Stimulated activated CD8-positive, alpha-beta memory T cell treated with anti-CD3 and anti-CD28 coated beads, Interleukin-2, amount 100 ng/mL, for 1 hour (primary cell): ENCODE measurements around the gene VAPB.

Experiments
- DNase-seq, 2 donors: peaks; one replicate each; pipeline ENCODE4 v3.0.0-alpha.2; 2020; ENCODE audit warnings: low read depth in 2 of 2

VAPB gene

DNA sequence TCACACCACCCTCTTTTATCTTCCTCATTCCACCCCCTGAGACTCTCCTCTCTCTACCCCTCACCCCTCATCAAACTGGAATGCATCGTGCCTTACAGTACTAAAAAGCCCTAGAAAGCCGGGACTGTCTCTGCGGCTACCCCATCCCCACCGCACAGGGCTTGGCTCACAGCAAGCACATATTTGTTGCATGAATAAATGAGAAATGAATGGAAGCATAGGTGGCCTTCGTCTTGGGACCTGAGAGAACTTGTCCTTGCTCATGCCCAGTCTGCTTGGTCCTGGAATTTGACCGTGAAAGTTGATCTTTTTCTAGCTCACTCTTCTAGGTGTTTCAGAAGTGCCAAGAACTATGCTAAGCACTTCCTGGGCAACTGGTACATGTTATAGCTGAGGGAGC is 72.9 kb downstream of the VAPB start:
- DNase-seq: no peak

- DNase-seq: no peak
Observed at GRCh38 chr20:58463256-58463655, 74.2 kb downstream of the VAPB start.

- no peak for DNase-seq
Observed at GRCh38 chr20:58464838-58465237, 75.8 kb downstream of the VAPB start.

GRCh38 chr20:58466095-58466708 is 77.2 kb downstream of the VAPB start:
- DNase-seq: no peak

DNA sequence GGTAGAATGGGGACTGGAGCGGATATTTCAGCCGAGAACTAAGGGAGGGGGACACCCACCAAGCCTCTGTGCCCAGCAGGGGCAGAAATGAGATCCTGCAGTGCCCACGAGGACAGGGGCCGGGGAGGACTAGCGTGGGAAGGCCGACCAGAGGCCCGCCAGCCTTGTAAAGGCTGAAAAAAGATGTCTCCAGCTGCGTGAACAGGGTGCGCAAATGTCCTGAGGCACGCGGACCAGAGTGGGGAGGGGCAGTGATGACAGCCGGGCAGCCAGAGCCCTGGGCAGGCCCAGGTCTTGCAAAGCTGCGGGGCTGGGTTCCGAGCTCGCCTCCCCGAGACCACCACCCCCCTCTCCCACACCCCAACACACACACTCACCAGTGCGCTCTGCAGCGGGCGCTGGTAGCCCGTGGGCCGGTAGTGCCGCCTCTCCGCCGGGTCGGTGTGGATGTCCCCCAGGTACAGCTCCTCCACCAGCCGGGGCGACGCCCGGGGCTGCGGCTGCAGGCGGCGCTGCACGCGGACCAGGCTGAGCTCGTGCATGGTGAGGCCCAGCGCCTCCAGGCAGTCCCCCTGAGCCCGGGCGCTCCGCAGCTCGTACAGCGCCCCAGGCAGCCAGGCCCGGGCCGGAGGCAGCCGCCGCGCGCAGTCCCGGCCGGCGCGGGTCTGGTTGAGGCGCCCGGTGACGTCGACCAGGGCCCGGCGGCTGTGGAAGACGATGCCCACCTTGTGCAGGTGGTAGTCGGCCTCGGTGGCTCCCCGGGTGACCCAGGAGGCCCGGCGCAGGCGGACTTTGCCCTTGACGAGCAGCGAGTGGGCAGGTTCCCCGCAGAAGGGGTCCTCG is 77.9 kb downstream of the VAPB start:
- no peak for DNase-seq

DNA sequence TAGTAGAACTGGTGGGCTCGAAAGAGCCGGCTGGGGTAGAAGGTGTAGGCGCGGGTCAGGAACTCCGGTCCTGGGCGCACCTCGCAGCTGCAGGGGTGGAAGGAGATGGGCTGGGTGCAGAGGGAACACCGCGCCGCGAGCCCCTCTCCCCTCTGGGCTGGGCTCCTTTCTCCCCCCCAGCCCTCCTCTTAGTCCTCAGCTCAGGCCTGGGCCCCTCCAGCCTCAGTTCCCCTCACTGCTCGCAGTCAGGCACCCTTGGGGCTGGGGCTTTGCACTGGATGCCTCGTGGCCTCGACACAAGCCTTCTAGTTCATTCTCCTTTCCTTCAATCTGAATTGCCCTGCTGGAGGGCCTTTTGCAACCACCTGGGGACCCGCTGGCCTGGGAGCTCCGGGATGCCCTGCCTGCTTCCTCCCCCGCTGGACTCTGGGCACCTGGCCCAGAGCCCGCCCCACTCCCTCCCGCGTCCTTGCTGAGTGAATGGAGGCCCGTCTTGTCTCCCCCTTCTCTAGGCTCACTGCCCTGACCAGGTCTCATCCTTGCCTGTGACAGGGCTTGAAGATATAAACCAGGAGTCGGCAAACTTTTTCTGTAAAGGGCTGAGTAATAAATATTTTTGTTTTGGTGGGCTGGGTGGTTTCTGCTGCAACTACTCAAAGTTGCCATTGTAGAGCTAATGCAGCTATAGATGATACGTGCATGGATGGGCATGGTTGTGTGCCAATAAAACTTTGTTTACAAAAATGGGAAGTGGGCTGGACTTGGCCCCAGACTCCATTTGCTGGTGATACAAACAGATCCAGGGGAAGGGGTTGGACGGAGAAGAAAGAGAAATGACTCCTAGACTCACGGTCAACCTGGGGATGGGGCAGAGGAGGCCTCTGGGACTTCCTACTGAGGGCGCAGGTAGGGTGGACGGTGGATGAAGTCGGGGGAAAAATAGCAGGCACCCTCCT is 78.8 kb downstream of the VAPB start:
- no peak for DNase-seq

GRCh38 chr20:58469616-58470015 is 80.6 kb downstream of the VAPB start:
- DNase-seq: no peak

- no peak for DNase-seq
Observed at GRCh38 chr20:58470336-58471192, 81.5 kb downstream of the VAPB start.

GRCh38 chr20:58471193-58472164 is 82.5 kb downstream of the VAPB start:
- no peak for DNase-seq

DNA sequence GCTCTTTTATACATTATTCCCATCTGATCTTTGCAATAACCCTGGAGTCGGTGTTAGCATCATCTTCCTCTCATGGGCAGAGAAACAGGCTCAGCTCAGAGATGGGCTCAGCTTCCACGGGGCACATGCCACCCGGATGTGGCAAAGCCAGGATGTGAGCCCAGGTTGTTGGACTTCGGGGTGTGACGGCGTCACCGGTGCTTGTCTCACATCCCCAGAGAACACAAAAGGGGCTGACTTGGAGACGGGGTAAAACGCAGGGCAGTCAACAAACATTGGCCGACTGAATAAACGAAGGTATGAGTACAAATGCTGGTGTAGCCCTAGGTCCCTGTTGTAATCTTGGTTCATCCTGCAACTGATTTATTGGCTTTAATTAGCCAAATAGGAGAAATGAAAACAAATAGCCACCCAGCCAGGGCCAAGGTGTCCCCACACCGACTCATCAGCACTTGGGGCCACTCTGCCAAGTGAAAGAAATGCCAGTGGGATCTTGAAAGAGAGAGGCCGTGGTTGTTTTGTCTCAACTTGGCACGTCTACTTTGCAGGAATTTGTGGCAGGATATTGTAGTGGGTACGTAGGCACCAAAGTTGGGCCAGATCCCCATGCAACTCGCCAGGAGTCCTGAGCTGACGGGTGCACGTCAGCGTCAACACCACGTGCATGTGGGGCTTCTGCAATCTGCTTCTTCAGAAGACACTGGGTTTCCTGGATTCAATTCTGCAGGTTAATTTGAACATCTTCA is 83.4 kb downstream of the VAPB start:
- no peak for DNase-seq

DNA sequence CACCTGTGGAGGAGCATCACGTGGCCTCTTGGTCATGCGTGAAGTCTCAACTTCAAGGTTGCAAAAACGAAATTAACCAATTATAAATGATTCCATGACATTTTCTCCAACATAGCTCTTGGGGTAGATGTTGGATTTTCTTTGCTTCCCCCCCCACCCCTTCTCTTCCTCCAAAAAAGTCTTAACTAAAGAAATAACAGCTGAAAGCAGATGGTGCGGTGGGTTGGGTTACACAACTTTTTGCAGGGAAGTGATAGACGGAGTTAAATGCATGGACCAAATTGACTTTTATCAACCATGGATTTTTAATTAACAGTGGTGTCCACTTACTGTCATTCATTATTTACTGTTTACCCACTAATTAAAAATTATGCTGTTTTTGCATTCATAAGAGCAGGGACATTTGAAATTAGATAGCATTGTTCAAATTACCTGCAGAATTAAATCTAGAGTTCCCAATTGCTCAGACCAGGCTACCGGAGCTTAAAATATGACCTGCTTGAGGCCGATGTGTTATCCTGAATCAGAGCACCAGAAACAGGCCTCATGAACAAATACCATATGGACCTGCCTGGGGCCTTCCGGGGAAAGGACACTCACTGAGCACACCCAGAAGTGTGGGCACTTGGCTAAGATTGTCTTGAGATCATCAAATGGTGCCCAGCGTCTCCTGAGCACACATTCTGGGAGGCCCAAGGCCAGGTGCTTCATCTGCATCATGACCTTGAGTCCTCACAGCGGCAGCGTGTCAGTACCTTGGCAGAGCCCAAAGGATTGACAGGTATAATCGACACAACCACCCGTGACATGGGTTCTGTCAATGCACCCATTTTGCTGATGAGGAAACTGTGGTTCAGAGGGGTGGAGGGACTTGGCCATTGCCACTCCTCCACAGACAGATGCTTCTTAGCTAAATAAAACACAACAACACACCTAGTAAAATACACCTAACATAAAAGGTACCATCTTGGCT is 84.7 kb downstream of the VAPB start:
- DNase-seq: no peak

DNA sequence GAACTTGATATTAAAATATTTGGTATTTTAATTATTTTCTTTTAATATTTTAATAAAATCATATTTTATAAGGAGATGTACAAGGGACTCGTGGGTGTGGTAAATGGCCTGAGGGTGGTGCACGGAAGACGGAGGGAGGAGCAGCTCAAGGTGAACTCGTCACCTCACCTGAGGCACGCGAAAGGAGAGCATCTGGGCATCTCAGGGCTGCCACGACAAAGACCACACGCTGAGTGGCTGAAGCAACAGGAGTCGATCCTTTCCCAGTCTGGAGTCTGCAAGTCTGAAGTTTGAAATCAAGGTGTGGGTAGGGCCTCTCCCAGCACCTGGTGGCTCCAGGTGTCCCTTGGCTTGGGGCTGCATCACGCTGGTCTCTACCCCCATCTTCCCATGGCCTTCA is 86.4 kb downstream of the VAPB start:
- no peak for DNase-seq

GRCh38 chr20:58478141-58478805 is 89.2 kb downstream of the VAPB start:
- no peak for DNase-seq

DNA sequence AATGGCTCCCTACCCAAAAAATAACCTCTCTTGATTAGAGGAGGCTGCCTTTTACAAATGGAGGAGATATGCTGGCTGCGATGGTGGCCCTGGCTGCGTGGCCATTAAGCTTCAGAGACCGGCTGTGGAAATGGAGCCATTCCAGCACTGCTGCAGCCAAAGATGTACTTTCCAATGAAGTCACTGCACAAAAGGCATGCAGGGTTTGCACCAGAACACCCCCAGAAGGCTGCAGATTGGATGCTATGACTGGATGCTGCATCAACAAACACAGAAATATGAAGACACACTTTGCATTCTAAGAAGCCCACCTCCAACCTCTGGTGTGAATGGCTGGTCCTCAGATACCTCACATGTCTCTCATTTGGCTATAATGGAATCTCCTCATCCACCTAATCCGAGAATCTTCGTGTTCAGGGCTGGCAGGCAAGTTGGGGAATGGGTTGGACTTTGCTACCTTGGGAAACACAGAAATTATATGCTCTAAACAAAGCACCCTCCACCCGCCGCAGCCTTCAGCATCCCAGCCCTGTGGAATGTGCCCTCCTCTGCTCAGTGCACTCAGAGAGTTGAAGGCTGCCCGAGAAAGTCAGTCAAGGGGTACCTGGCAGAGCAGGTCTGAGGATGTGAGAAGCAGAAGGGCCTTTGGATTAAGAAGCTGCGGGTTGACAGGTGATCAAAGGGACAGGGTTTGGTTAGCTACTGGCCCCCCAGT is 90.9 kb downstream of the VAPB start:
- no peak for DNase-seq

GRCh38 chr20:58480551-58481336 is 91.7 kb downstream of the VAPB start:
- DNase-seq: no peak

DNA sequence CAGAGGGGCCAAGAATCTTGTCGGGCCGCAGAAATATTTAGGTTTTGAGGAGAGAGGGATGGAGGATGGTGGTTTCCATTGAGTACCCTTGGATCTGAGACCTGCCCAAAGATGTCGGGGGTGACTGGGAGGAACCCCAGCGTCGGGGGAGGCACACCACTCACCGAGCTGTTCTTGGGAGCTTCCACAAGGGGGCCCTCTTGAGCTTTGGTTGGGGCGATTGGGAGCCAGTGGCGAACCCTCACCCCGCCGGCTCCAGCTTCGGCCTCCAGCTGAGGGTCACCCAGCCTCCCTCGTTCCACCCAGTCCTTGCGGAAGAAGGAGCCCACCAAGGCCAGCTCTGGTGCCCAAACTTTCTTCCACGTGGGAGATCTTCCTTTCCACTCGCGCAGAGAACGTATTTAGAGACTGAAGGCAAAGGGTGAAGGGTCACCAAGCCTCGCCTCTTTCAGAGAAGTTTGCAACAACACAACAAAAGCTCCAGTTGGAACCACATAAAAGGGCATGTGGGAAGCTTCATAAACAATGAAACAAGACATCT is 92.5 kb downstream of the VAPB start:
- DNase-seq: peak in 1 of 2 donors; percentile 28
